Measurements from ENCODE around the gene CNTN4.

The CNTN4 gene

DNA sequence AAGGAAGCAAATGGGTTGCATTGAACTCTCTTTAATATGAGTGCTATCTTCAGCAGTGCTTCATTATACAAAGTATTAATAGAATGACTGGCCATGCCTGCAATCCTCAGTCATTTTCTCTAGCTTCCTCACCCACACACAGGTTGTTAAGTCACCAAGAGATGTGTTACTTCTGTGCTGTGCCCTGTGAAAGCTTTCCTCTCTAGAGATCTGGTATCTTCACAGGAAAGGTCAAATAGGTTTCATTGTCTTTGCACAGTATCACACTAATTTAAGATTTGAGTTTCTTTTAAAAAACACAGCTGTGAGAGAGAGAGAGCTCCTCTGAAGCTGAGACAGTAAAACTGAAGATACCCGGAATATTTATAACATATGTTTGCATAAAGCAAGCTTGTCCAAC lies 278.6 kb downstream of the CNTN4 start:
- in situ Hi-C loops (cut with MboI; ENCODE audit: low sequenced_read_pairs), result no loop called here

- in situ Hi-C loops (cut with MboI; ENCODE audit: low sequenced_read_pairs), result no loop called here
Measured at GRCh38 chr3:2390926-2391532, 292.4 kb downstream of the CNTN4 start.

DNA sequence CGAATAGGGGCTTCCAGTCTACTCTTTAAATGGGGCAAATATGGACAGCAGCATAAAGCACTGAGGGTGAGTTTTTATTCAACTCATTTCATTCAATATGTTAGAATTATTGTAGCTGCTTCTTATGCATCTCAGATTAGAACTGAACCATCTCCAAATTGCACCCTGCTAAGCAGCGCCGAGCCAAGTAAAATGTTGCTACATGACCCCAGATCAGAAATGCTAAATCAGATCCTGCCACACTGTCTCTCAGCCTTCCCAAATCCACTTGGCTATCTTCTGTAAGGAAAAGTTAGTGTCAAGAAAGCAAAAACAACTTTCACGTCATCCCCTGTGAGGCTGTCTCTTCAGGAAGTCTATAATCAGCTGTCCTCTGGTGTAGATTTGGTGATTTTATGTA lies 293.2 kb downstream of the CNTN4 start:
- in situ Hi-C loops (cut with MboI; ENCODE audit: low sequenced_read_pairs), result no loop called here

DNA sequence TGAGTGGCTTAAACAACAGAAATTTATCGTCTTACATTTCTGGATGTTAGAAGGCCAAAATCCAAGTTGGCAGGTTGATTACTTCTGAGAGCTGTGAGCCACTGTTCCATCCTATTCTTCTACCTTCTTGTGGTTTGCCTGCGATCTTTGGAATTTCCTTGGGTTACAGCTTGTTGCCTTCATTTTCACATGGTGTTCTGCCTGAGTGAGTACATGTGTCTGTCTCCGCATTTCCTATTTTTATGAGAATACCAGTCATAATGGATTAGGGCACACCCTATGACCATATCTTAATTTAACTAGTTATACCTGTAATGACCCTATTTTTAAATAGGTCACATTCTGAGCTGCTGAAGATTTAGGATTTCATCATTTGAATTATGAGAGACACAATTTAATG lies 294.3 kb downstream of the CNTN4 start:
- in situ Hi-C loops (cut with MboI; ENCODE audit: low sequenced_read_pairs), result no loop called here

DNA sequence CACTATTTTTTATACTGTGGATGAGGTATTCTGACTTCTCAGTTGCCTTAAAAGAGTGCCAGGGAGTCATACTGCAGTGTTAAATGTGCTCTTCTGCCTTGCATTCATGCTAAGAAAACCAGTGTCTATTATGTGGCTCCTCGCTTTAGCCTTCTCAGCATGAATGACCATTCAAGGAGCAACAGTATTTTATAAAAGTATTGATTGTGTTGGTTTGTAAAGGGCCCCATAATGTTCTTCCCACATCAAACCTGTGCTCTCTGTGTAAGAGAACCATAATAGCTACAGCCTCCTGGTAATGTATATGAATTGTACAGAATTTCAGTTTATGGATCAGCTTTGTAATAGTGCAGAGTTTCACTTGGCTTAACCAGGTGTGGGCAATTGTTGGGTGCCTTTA lies 316.4 kb downstream of the CNTN4 start:
- in situ Hi-C loops (cut with MboI; ENCODE audit: low sequenced_read_pairs), result no loop called here

DNA sequence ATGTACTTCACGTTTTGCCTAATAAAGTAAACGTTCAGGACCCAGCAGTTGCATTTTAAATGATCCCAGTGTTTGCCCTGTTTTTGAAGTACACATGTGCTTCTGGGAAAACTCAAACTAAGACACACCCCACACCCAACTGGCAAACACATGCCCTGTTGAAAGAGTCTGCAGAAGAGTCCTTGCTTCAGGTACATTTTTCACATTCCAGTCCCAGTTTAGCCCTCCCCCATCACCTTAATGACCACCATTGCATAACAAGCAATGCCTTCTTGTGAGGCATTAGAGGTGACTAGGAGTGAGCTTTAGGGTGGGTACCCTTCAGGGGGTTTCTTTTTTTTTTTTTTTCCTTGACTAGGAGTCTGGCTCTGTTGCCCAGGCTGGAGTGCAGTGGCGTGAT lies 322.3 kb downstream of the CNTN4 start:
- in situ Hi-C loops (cut with MboI; ENCODE audit: low sequenced_read_pairs), result no loop called here

DNA sequence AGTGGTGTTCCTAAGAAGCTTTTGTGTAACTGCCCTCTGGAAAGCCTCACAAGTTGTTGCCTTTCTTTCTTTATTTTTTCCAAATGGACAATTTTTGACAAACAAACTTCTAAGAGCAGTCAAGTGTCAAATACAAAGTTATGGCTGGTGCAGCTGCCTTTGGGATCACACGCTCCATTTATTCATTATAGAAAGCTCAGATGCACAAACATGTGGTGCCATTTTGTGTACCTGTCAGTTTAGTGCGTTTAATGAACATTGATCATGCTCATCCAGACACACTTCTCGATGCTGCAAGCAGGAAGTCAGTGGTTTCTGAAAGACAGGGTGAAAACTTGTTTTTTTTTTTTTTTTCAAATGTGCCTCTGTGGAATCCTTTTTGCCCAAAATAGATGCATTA lies 324.5 kb downstream of the CNTN4 start:
- in situ Hi-C loops (cut with MboI; ENCODE audit: low sequenced_read_pairs), result no loop called here

GRCh38 chr3:2441558-2441957 lies 342.9 kb downstream of the CNTN4 start:
- in situ Hi-C loops (cut with MboI; ENCODE audit: low sequenced_read_pairs), result no loop called here

DNA sequence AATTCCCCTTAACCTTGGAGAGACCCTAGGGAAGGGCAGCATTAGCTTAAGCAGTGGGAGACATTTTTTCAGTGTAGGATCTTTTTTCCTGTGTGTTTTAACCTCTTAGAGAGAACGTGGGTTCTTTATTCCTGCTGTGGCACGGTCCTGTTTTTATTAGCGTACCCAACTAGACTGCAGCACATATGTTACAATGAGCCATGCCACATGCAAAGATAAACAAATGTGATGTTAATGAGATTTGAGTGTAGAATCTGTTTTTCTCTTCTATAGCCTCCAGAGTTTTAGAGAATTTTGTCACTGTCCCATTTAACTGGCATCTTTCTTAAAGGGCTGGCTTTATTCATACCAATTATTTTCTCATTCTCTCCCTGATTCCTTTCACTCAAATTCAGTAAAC lies 347.5 kb downstream of the CNTN4 start:
- in situ Hi-C loops (cut with MboI; ENCODE audit: low sequenced_read_pairs), result no loop called here

DNA sequence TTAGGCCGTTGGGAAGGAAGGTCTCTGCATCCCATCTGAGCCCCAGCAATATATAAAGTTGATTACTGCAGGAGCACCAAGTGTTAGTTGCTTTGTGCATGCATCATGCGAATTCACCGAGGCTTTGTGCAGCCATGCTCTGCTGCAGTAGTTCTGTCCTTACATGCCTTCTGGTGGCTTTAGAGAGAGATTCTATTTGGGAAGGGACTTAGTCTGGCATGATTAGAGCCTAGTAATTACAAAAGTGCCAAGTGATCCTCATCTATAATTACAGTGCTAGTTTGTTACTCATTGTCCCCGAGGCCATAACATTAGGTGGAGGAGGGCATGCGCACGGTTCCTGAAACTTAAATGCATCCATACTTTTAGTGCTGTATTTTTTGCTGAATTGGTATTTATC lies 353.6 kb downstream of the CNTN4 start:
- in situ Hi-C loops (cut with MboI; ENCODE audit: low sequenced_read_pairs), result no loop called here

DNA sequence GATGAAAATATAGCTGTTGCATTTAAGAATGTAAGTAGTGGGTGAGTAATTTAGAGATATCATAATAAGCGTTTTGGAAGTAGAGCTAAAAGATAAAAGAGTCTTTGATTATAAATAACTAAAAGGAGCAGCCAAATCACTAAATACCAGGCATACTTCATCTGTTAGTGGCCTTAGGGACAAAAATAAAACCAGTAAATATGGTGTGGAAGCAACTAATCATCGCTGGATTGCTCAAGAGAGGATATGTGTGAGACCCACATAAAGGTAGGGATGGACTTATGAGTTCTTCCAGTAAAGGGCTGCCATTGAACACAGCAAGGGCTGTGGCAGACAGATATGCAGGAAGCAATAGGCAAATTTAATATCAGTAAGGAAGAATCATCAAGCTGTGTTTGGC lies 356.2 kb downstream of the CNTN4 start:
- in situ Hi-C loops (cut with MboI; ENCODE audit: low sequenced_read_pairs), result no loop called here

GRCh38 chr3:2456788-2457187 lies 358.1 kb downstream of the CNTN4 start:
- in situ Hi-C loops (cut with MboI; ENCODE audit: low sequenced_read_pairs), result no loop called here

DNA sequence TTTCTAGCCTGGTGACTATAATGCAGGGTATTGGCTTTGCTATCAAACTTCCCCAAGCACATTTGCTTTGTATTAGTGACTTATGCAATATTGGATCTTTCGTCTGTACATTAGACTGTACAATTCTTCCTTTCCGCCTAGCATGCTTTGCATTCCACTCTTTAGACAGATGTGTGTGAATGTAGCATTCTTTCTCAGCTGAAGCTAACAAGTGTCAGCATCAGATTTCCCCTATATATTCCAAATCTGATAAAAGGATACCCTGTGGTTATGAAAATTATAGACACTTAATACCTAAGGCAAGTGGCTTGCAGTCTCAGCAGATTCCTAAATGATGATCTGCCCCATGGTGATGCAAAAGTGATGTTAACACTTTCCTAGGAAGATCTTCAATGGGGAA lies 360.1 kb downstream of the CNTN4 start:
- in situ Hi-C loops (cut with MboI; ENCODE audit: low sequenced_read_pairs), result no loop called here

DNA sequence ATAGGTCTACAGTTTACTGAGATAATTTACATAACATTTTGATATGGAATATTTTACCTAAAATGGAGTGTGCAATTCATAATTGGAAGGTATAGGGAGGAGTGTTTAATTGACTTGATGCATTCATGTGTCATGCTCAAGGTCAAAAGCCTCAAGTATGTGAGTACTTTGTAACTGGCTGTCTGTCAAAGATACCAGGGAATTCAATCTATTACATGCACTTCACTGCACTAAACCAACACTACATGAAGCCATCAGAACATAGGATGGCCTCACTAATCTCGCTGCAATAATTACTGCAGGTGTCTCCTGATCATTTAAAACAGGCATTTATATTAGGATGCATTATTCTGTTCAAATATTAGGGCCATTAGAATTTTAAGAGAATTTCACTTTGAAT lies 367.2 kb downstream of the CNTN4 start:
- in situ Hi-C loops (cut with MboI; ENCODE audit: low sequenced_read_pairs), result no loop called here

DNA sequence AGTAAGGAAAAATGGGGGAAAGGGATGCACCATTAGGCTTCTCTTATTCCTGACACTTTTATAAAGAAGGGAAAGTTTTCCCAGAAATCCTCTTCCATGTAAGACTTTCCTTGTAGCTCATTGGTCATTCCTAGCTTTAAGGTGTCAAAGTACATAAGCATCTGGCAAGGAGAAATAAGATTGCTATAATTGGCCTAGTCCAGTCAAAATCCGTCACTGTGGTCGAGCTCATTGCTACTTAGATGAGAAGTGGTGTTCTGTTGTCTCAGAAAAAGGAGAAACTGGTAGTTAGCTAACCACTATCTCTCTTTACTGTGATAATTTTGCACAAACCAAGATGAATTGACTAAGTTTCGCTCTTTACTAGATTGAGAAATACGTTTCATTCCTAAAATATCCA lies 370.1 kb downstream of the CNTN4 start:
- in situ Hi-C loops (cut with MboI; ENCODE audit: low sequenced_read_pairs), result no loop called here

- in situ Hi-C loops (cut with MboI; ENCODE audit: low sequenced_read_pairs), result no loop called here
Measured at GRCh38 chr3:2476996-2477395, 378.3 kb downstream of the CNTN4 start.

- in situ Hi-C loops (cut with MboI; ENCODE audit: low sequenced_read_pairs), result no loop called here
Measured at GRCh38 chr3:2477620-2478019, 379.0 kb downstream of the CNTN4 start.

DNA sequence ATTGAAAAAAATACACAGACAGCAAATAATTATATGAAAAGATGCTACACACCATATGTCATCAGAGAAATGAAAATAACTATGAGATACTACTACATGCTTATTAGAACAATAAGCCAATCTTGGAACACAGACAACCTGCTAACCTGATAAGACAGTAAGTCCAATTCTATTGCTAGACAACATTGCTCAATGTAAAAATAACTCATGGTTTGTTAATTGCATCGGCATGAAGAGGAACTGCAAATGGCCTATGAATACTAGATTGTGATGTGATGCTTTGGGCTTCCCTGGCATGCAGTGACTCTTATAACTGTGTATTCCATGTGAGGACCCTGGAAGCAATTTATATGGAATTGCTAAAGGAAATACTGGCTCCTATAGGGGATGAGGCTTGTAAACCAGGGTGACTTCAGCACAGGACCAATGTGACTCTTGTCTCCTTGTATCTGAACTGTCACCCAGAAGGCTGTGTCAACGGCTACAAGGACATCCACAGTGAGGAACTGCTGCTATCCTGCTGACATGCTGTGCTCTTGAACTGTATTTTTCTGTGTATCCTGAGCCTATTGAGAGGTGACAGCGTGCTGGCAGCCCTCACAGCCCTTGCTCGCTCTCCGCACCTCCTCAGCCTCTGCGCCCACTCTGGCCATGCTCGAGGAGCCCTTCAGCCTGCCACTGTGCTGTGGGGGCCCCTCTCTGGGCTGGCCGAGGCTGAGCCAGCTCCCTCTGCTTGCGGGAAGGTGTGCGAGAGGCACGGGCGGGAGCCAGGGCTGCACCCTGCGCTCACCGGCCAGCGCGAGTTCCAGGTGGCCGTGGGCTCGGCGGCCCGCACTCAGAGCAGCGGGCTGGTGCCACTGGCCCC lies 385.7 kb downstream of the CNTN4 start:
- in situ Hi-C loops (cut with MboI; ENCODE audit: low sequenced_read_pairs), result no loop called here

DNA sequence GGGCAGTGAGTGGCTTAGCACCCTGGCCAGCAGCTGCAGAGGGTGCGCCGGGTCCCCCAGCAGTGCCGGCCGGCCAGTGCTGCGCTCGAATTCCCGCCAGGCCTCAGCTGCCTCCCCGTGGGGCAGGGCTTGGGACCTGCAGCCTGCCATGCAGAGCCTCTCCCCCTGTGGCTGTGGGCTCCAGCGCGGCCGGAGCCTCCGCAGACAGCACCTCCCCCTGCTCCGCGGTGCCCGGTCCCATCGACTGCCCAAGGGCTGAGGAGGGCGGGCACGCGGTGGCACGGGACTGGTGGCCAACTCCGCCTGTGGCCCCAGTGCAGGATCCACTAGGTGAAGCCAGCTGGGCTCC lies 386.3 kb downstream of the CNTN4 start:
- in situ Hi-C loops (cut with MboI; ENCODE audit: low sequenced_read_pairs), result no loop called here

GRCh38 chr3:2495746-2496145 lies 397.1 kb downstream of the CNTN4 start:
- in situ Hi-C loops (cut with MboI; ENCODE audit: low sequenced_read_pairs), result no loop called here

- in situ Hi-C loops (cut with MboI; ENCODE audit: low sequenced_read_pairs), result no loop called here
Measured at GRCh38 chr3:2504912-2505311, 406.2 kb downstream of the CNTN4 start.

DNA sequence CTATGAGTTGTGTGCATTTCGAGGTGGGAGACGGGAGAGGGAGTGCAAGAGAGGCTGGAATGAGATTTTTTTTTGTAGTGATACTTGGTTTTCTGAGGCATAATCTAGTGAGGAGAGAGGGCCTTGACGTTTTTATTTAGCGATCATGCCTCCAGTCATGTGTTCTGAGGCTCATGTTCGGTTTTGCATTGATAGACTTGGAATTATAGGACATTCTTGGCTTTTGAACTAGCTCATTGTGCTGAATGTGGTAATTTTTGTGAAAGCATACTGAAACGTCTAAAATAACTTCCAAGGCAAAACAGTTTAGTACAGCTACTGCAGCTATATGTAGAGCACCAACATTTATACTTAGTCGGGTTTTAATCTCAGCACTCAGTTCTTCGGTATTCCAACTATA lies 408.1 kb downstream of the CNTN4 start:
- in situ Hi-C loops (cut with MboI; ENCODE audit: low sequenced_read_pairs), result no loop called here
